PFSK-1 (cell line): Measurements from ENCODE around the gene CNTNAP2.

Experiments
- FOXP2 ChIP-seq: optimal IDR thresholded peaks from 2 replicates; pipeline ENCODE3; 2011; ENCODE audit warnings: borderline replicate concordance, control low read depth, inconsistent platforms; ENCODE audit not compliant: insufficient read depth; ENCODE audit errors: extremely low read length, extremely low read depth
- POLR2AphosphoS5 ChIP-seq: IDR thresholded peaks from 2 replicates; pipeline ENCODE4 v1.6.1; 2012; ENCODE audit warnings: low read depth, mild to moderate bottlenecking, control low read depth, low read length, moderate library complexity
- SIN3A ChIP-seq: IDR thresholded peaks from 2 replicates; pipeline ENCODE4 v1.6.1; 2012; ENCODE audit warnings: mild to moderate bottlenecking, low read length, moderate library complexity, borderline replicate concordance; ENCODE audit not compliant: insufficient read depth
- TAF1 ChIP-seq: IDR thresholded peaks from 2 replicates; pipeline ENCODE4 v1.6.1; 2012; ENCODE audit warnings: low read length, control low read depth, borderline replicate concordance; ENCODE audit not compliant: insufficient read depth
- TF ChIP-seq, protein P1 (sequence below), 2 experiments: IDR thresholded peaks; 2 replicates each; pipeline versions ENCODE4 v1.6.1 to v1.8.0; 2011 to 2012; ENCODE audit warnings: low read depth in 2 of 2, low read length in 2 of 2, control low read depth in 1 of 2, inconsistent platforms in 1 of 2, mild to moderate bottlenecking in 1 of 2, moderate library complexity in 1 of 2; ENCODE audit not compliant: insufficient read depth in 1 of 2

CNTNAP2 gene

DNA sequence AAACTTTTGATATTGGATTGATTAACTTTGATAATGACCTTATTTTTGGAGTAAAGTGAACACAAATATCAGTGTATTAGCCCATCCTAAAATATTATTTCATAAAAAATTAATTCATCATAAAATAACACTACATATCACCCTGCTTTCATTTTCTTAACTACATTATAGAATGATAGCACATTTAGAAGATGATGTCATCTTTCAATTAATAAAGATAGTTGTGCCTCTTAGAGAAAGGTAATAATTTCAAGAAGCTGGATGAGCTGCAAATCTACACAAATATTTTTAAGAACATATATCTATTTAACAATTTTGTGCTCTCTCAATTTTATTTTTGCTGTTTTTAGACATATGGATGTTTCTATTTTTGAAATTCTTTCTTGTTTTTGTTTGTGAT lies 126.1 kb downstream of the CNTNAP2 start:
- no peak for TF ChIP-seq POLR2AphosphoS5
- TF ChIP-seq TAF1: no peak
- no peak for TF ChIP-seq SIN3A
- no peak for TF ChIP-seq FOXP2
- TF ChIP-seq, protein P1, sequence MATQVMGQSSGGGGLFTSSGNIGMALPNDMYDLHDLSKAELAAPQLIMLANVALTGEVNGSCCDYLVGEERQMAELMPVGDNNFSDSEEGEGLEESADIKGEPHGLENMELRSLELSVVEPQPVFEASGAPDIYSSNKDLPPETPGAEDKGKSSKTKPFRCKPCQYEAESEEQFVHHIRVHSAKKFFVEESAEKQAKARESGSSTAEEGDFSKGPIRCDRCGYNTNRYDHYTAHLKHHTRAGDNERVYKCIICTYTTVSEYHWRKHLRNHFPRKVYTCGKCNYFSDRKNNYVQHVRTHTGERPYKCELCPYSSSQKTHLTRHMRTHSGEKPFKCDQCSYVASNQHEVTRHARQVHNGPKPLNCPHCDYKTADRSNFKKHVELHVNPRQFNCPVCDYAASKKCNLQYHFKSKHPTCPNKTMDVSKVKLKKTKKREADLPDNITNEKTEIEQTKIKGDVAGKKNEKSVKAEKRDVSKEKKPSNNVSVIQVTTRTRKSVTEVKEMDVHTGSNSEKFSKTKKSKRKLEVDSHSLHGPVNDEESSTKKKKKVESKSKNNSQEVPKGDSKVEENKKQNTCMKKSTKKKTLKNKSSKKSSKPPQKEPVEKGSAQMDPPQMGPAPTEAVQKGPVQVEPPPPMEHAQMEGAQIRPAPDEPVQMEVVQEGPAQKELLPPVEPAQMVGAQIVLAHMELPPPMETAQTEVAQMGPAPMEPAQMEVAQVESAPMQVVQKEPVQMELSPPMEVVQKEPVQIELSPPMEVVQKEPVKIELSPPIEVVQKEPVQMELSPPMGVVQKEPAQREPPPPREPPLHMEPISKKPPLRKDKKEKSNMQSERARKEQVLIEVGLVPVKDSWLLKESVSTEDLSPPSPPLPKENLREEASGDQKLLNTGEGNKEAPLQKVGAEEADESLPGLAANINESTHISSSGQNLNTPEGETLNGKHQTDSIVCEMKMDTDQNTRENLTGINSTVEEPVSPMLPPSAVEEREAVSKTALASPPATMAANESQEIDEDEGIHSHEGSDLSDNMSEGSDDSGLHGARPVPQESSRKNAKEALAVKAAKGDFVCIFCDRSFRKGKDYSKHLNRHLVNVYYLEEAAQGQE (IDR thresholded peaks at IDR 0.05; ENCODE audit: insufficient read depth in 1 of 2, low read depth in 2 of 2, low read length in 2 of 2): no peak

DNA sequence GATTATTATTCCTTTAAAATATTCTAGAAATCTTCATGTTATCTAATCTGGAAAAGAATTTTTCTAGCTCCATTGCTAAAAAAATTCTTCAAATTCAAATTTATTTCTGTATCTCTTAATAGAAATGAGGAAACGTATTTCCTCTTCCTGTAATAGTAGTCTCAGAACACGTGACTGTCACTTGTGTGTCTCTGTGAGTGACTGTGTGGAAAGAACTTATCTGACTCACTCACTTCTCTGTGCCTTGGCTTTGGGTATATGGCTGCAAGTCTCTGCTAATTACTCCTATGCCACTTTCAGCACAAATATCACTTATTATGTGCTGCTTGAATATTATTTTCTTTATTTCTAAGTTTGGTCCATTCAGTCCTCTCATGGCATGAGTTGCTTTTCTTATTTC lies 132.7 kb downstream of the CNTNAP2 start:
- no peak for TF ChIP-seq POLR2AphosphoS5
- no peak for TF ChIP-seq FOXP2
- no peak for TF ChIP-seq TAF1

DNA sequence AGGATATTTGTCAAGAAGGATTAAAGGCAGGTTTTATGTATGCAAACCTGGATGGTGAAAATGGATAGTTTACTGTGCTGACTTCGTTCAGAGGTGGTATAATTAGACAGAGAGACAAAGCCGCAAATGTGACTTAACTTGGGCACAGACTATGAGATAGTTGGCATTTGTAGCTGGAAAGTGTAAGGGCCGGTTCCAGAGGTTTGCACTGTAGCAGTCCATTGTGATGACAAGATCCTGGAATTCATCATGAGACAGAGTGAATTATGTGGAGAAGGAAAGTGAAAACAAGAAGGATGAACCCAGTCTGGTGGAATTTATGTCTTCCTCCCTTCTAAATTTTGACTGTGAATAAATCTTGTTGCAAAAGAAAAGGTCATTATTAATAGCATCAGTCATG lies 139.0 kb downstream of the CNTNAP2 start:
- TF ChIP-seq FOXP2 (no peak), TAF1 (no peak), POLR2AphosphoS5 (no peak), SIN3A (no peak)
- TF ChIP-seq, protein P1 (IDR thresholded peaks at IDR 0.05; ENCODE audit: insufficient read depth in 1 of 2, low read depth in 2 of 2, low read length in 2 of 2): no peak

DNA sequence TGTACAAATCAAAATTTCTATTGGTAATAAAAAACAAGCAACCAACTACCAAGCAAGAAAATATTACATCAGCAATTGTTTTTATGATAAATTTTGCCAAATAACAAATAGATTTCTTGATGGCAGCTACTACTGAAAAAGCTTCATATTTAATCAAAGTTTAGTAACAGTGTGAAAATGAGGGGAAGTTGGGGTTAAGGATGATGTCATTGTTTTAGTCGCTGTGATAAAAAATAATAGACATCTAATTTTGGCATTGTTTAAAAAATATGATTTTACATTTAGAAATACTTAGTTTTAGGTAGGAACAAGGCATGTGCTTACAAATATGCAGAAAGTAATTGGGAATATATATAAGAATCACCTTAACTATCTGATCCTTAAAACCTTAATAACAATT lies 145.9 kb downstream of the CNTNAP2 start:
- TF ChIP-seq SIN3A (no peak), FOXP2 (no peak), TAF1 (no peak), POLR2AphosphoS5 (no peak)
- TF ChIP-seq, protein P1 (IDR thresholded peaks at IDR 0.05; ENCODE audit: insufficient read depth in 1 of 2, low read depth in 2 of 2, low read length in 2 of 2): no peak

DNA sequence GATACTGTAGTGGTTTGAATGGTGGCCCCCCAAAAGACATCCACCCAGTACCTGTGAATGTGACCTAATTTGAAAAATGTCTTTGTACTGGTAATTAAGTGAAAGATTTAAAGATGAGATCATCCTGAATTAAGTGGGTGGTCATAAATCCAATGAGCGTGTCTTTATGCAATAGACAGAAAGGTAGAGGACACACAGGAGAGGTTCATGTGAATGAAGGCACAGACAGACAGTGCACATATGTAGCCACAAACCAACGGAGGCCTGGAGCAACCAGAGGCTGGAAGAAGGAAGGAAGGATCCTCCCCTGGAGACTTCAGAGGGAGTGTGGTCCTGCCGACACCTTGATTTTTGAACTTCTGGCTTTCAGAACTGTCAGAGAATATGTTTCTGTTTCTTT lies 160.3 kb downstream of the CNTNAP2 start:
- no peak for TF ChIP-seq FOXP2
- no peak for TF ChIP-seq TAF1
- no peak for TF ChIP-seq SIN3A

DNA sequence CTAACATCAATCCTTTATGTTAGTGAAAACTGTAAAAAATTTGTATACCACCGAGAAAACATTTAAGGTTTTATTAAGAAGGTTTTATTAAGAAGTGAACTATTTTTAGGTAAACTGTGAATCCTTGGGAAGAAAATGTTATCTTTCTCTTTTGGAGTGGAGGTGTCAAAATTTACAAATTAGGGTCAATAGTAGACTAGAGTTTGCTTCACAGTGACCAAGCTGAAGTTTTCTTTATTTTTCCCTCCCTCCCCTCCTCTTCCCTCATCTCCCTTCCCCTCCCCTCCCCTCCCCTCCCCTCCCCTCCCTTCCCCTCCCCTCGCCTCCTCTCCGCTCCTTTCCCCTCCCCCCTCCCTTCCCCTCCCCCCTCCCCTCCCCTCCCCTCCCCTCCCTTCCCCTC lies 168.8 kb downstream of the CNTNAP2 start:
- TF ChIP-seq TAF1 (no peak), FOXP2 (no peak), SIN3A (no peak), POLR2AphosphoS5 (no peak)
- TF ChIP-seq, protein P1 (IDR thresholded peaks at IDR 0.05; ENCODE audit: insufficient read depth in 1 of 2, low read depth in 2 of 2, low read length in 2 of 2): no peak
